Mesothelial cell of epicardium (in vitro differentiated cells): ENCODE measurements around the gene SMARCC2. TPM values are rescaled to one million over a fixed set of nuclear protein-coding genes. Genes with fewer than 3 reads are reported as not detected.

Experiments
- DNase-seq, 2 experiments: peaks; one replicate each; pipeline ENCODE4 v3.0.0; 2021; ENCODE audit warnings: low spot score in 2 of 2; ENCODE audit not compliant: unreplicated experiment in 2 of 2
- H3K27ac Mint-ChIP-seq: 2 replicates; pipeline ENCODE4 v1.8.0; 2021; ENCODE audit warnings: mixed read lengths
- H3K27me3 Mint-ChIP-seq: 2 replicates; pipeline ENCODE4 v1.8.0; 2021; ENCODE audit warnings: low read depth, mixed read lengths
- H3K36me3 Mint-ChIP-seq: 2 replicates; pipeline ENCODE4 v1.8.0; 2021; ENCODE audit warnings: mixed read lengths
- H3K4me1 Mint-ChIP-seq: 2 replicates; pipeline ENCODE4 v1.8.0; 2021; ENCODE audit warnings: mixed read lengths
- H3K4me3 Mint-ChIP-seq: 2 replicates; pipeline ENCODE4 v1.8.0; 2021; ENCODE audit warnings: mild to moderate bottlenecking, moderate library complexity, mixed read lengths
- H3K9me3 Mint-ChIP-seq: 2 replicates; pipeline ENCODE4 v1.8.0; 2021; ENCODE audit warnings: mixed read lengths
- total RNA-seq: library from RNA; stranded (reverse); gene quantifications from 3 replicates; pipeline ENCODE4 v1.2.1, GENCODE V29; 2021
- TF ChIP-seq, protein P1 (sequence below): fragments of 200-600 bp; sonication (generic); IDR thresholded peaks from one replicate; pipeline ENCODE4 v1.5.0; 2021; ENCODE audit warnings: antibody characterized with exemption; ENCODE audit not compliant: unreplicated experiment

The SMARCC2 gene
- total RNA-seq, 1 donor from 2014 or later = 177 TPM

GRCh38 chr12:56163533-56164344 is 25.5 kb downstream of the SMARCC2 start:
- TF ChIP-seq, protein P1, sequence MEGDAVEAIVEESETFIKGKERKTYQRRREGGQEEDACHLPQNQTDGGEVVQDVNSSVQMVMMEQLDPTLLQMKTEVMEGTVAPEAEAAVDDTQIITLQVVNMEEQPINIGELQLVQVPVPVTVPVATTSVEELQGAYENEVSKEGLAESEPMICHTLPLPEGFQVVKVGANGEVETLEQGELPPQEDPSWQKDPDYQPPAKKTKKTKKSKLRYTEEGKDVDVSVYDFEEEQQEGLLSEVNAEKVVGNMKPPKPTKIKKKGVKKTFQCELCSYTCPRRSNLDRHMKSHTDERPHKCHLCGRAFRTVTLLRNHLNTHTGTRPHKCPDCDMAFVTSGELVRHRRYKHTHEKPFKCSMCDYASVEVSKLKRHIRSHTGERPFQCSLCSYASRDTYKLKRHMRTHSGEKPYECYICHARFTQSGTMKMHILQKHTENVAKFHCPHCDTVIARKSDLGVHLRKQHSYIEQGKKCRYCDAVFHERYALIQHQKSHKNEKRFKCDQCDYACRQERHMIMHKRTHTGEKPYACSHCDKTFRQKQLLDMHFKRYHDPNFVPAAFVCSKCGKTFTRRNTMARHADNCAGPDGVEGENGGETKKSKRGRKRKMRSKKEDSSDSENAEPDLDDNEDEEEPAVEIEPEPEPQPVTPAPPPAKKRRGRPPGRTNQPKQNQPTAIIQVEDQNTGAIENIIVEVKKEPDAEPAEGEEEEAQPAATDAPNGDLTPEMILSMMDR = no peak
- Mint-ChIP-seq H3K27me3 (no peaks in the 10 kb centered on the region), H3K4me3 (no peak overlapping the region), H3K36me3 (peaks cover 38% of the 10 kb centered on the region), H3K9me3 (no peaks in the 10 kb centered on the region), H3K27ac (peak overlapping the region; percentile 66), H3K4me1 (peaks cover 28% of the 10 kb centered on the region)
- DNase-seq = no peak

GRCh38 chr12:56162468-56163290 is 26.6 kb downstream of the SMARCC2 start:
- TF ChIP-seq, protein P1 = no peak
- Mint-ChIP-seq H3K27ac (peak overlapping the region; percentile 66), H3K27me3 (no peaks in the 10 kb centered on the region), H3K4me1 (peaks cover 29% of the 10 kb centered on the region), H3K4me3 (no peak overlapping the region), H3K36me3 (peaks cover 34% of the 10 kb centered on the region), H3K9me3 (no peaks in the 10 kb centered on the region)
- DNase-seq = no peak

DNA sequence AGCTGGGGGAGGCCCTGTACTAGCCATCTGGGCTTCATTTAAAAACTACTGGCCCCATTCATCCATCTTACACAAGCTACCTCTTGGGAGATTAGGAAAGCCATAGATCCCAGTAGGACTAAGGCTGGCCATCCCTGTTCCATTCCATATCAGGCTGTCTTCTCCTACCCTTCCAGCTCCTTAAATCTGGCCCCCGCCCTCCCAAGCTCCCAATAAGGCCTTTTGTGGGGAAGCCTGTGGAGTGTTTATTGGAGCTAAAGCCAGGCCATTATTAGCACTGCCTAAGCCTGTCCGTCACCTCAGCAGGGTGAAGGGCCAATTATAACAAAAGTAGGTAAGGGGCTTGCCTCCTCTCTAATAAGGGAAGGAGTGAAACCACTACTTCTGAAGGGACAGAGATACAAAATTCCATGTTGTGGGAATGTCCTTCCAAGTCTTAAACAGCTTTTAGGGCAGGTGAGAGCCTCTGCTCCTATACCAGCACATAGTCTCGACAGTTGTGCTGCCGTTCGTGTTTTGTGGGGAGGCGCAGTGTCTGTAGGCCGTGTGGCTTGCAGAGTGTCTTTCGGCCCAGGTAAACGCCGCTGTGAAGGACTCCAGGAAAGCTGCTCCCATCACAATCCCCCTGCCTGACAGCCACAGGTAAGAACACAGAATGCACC is 27.5 kb downstream of the SMARCC2 start:
- H3K27me3 Mint-ChIP-seq = no peaks in the 10 kb centered on the region
- peaks cover 35% of the 10 kb centered on the region for H3K4me1 Mint-ChIP-seq
- no peaks in the 10 kb centered on the region for H3K9me3 Mint-ChIP-seq
- H3K27ac Mint-ChIP-seq = peak overlapping the region; percentile 96
- TF ChIP-seq, protein P1 = no peak
- H3K36me3 Mint-ChIP-seq = peaks cover 30% of the 10 kb centered on the region
- DNase-seq = no peak
- peak overlapping the region; percentile 44 for H3K4me3 Mint-ChIP-seq

DNA sequence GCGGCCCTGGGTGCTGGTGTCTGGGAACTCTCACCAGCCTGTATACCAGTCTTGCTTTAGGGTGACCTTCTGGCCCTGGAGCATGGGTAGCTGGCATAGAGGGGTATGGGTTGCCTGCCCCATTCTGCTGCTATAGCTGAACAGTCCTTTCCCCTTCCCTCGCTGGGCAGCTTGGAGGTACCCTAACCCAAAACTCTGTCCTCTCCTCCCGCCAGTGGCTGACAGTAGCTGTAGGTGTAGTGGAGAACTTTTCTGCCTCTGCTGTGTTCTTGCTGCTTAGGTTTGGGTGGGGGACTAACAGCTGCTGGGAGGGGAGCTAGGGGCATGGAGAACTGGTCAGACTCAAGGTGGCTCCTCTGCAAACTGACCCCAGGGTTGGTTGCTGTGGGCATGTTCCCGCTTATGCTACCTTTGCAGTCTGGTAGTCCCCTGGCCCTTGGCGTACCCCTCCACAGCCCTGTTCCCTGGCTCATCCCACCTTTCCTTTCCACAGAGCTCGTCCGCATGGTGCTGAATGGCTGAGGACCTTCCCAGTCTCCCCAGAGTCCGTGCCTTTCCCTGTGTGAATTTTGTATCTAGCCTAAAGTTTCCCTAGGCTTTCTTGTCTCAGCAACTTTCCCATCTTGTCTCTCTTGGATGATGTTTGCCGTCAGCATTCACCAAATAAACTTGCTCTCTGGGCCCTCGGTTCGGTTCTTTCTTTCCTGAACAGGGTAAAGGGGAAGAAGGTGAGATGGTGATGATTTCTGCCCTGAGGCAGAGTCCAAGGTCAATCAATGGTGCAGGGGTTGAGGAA is 28.2 kb downstream of the SMARCC2 start:
- Mint-ChIP-seq H3K36me3 (peaks cover 30% of the 10 kb centered on the region), H3K4me1 (peaks cover 35% of the 10 kb centered on the region), H3K27me3 (no peaks in the 10 kb centered on the region), H3K4me3 (peak overlapping the region; percentile 91), H3K27ac (peak overlapping the region; percentile 96), H3K9me3 (no peaks in the 10 kb centered on the region)
- TF ChIP-seq, protein P1 = no peak
- no peak for DNase-seq

GRCh38 chr12:56160193-56160763 is 29.0 kb downstream of the SMARCC2 start:
- Mint-ChIP-seq H3K27ac (peak overlapping the region; percentile 96), H3K9me3 (no peaks in the 10 kb centered on the region), H3K36me3 (peaks cover 31% of the 10 kb centered on the region), H3K4me3 (peak overlapping the region; percentile 91), H3K27me3 (no peaks in the 10 kb centered on the region), H3K4me1 (peaks cover 35% of the 10 kb centered on the region)
- DNase-seq = no peak
- TF ChIP-seq, protein P1 = no peak
